SU-DHL-6 (cell line): ENCODE results near the gene F8.

ENCODE experiments used
- H2AFZ ChIP-seq: fragments of 200-600 bp; sonication (generic); 2 replicates; pipeline ENCODE4 v1.6.1; 2014; ENCODE audit warnings: low read depth, mild to moderate bottlenecking, moderate library complexity, mixed read lengths, antibody characterized with exemption, low read length; ENCODE audit not compliant: severe bottlenecking
- H3F3A ChIP-seq: fragments of 200-600 bp; shearing (Covaris generic); 2 replicates; pipeline ENCODE4 v1.6.0; 2016; ENCODE audit warnings: antibody characterized with exemption, mild to moderate bottlenecking; ENCODE audit not compliant: insufficient read depth
- H3K27ac ChIP-seq: fragments of 200-600 bp; sonication (generic); 2 replicates; pipeline ENCODE4 v1.5.1; 2016; ENCODE audit warnings: low read depth, mild to moderate bottlenecking, low read length, moderate library complexity, mixed read lengths
- H3K27me3 ChIP-seq: fragments of 200-600 bp; sonication (generic), shearing (Covaris generic); 2 replicates; pipeline ENCODE4 v1.6.0; 2014; ENCODE audit warnings: mild to moderate bottlenecking, low read length
- H3K36me3 ChIP-seq: fragments of 200-600 bp; sonication (generic); 2 replicates; pipeline ENCODE4 v1.6.1; 2014; ENCODE audit warnings: mild to moderate bottlenecking, low read length, mixed read lengths
- H3K4me2 ChIP-seq: fragments of 300-600, 200-600 bp; shearing (Covaris generic), sonication (generic); 2 replicates; pipeline ENCODE4 v1.6.0; 2014; ENCODE audit warnings: low read length, low read depth, mild to moderate bottlenecking; ENCODE audit not compliant: poor library complexity, severe bottlenecking
- H3K4me3 ChIP-seq: fragments of 200-600 bp; sonication (generic); 2 replicates; pipeline ENCODE4 v1.5.1; 2014; ENCODE audit warnings: antibody characterized with exemption, low read length, mild to moderate bottlenecking, mixed read lengths; ENCODE audit not compliant: insufficient read depth, poor library complexity, severe bottlenecking
- H3K79me2 ChIP-seq: fragments of 200-600 bp; sonication (generic); 2 replicates; pipeline ENCODE4 v1.6.1; 2014; ENCODE audit warnings: mild to moderate bottlenecking, low read length, moderate library complexity; ENCODE audit not compliant: insufficient read depth
- H3K9ac ChIP-seq: fragments of 200-600 bp; sonication (generic); 2 replicates; pipeline ENCODE4 v1.7.0; 2014; ENCODE audit warnings: mild to moderate bottlenecking, low read length
- H3K9me2 ChIP-seq: fragments of 200-600 bp; sonication (generic); replicated peaks from 2 replicates; pipeline ENCODE4 v1.6.1; 2014; ENCODE audit warnings: low read length; ENCODE audit not compliant: insufficient read depth
- H3K9me3 ChIP-seq: fragments of 200-600 bp; sonication (generic); 2 replicates; pipeline ENCODE4 v1.6.1; 2014; ENCODE audit warnings: low read length, mixed read lengths; ENCODE audit not compliant: insufficient read depth
- H4K20me1 ChIP-seq: fragments of 200-600 bp; sonication (generic); 2 replicates; pipeline ENCODE4 v1.6.1; 2014; ENCODE audit warnings: low read depth, mild to moderate bottlenecking, antibody characterized with exemption, low read length, moderate library complexity, mixed read lengths
- CTCF ChIP-seq: fragments of 200-600 bp; sonication (generic); IDR thresholded peaks from one replicate; pipeline ENCODE4 v1.5.1; 2017; ENCODE audit warnings: antibody characterized with exemption, mild to moderate bottlenecking, low read length, moderate library complexity; ENCODE audit not compliant: insufficient read depth, poor library complexity, severe bottlenecking
- EZH2phosphoT487 ChIP-seq: fragments of 200-600 bp; sonication (generic), shearing (Covaris generic); conservative IDR thresholded peaks from 2 replicates; pipeline ENCODE4 v1.6.1; 2018; ENCODE audit warnings: mild to moderate bottlenecking, antibody characterized with exemption, low read length, moderate library complexity, mixed read lengths

F8 gene

GRCh38 chrX:154850957-154851611 is 171.4 kb downstream of the F8 start:
- Histone ChIP-seq H3K9ac (no peak overlapping the region), H3K36me3 (no peaks in the 10 kb centered on the region), H3K9me3 (no peaks in the 10 kb centered on the region), H3K79me2 (no peaks in the 10 kb centered on the region), H3K27ac (no peak overlapping the region), H3F3A (no peaks in the 10 kb centered on the region), H3K27me3 (no peaks in the 10 kb centered on the region), H3K9me2 (no peaks in the 10 kb centered on the region), H3K4me3 (no peak overlapping the region), H2AFZ (no peak overlapping the region), H3K4me2 (no peak overlapping the region), H4K20me1 (no peaks in the 10 kb centered on the region)
- TF ChIP-seq EZH2phosphoT487, result no peak
- TF ChIP-seq CTCF, result no peak

DNA sequence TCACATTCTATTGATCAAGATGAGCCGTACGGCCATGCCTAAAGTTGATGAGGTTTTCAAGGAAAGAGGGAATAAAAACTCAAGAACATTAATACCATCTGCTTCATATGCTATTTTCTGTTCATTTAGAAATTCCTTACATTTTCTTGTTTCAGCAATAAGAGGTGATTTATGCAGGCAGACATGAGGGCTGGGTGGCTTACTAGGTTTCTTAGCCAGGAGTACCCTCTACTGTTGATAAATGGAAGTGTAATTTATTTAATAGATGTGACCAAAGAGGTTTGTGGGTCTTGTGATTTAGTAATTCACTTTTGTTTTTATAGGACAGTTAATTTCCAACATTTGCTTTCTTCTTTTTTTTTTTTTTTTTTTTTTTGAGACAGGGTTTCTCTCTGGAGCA is 181.7 kb downstream of the F8 start:
- no peaks in the 10 kb centered on the region for H3K27me3 ChIP-seq
- H3F3A ChIP-seq, result no peaks in the 10 kb centered on the region
- H3K4me2 ChIP-seq, result no peak overlapping the region
- no peaks in the 10 kb centered on the region for H3K9me2 ChIP-seq
- TF ChIP-seq CTCF (no peak), EZH2phosphoT487 (no peak)
- H3K79me2 ChIP-seq, result no peaks in the 10 kb centered on the region
- no peak overlapping the region for H2AFZ ChIP-seq
- no peak overlapping the region for H3K27ac ChIP-seq
- no peak overlapping the region for H3K4me3 ChIP-seq
- no peaks in the 10 kb centered on the region for H3K9me3 ChIP-seq
- no peaks in the 10 kb centered on the region for H4K20me1 ChIP-seq
- H3K36me3 ChIP-seq, result no peaks in the 10 kb centered on the region
- H3K9ac ChIP-seq, result no peak overlapping the region

GRCh38 chrX:154836163-154836562 is 186.4 kb downstream of the F8 start:
- no peak overlapping the region for H3K27ac ChIP-seq
- H3K9me3 ChIP-seq, result no peaks in the 10 kb centered on the region
- no peaks in the 10 kb centered on the region for H3F3A ChIP-seq
- H3K4me3 ChIP-seq, result no peak overlapping the region
- no peak overlapping the region for H2AFZ ChIP-seq
- no peaks in the 10 kb centered on the region for H3K79me2 ChIP-seq
- no peak overlapping the region for H3K4me2 ChIP-seq
- no peaks in the 10 kb centered on the region for H4K20me1 ChIP-seq
- no peaks in the 10 kb centered on the region for H3K9me2 ChIP-seq
- H3K36me3 ChIP-seq, result no peaks in the 10 kb centered on the region
- no peaks in the 10 kb centered on the region for H3K27me3 ChIP-seq
- H3K9ac ChIP-seq, result no peak overlapping the region
- no peak for TF ChIP-seq CTCF
- no peak for TF ChIP-seq EZH2phosphoT487
